Amniotic epithelial cell (primary cell): ENCODE results near the gene TSR1.
A peak's percentile ranks its signal among the peaks of the same experiment; 100 is the strongest.

Experiments
- DNase-seq: peaks from one replicate; pipeline ENCODE4 v3.0.0-alpha.2; 2010; ENCODE audit warnings: low read depth

The TSR1 gene

DNA sequence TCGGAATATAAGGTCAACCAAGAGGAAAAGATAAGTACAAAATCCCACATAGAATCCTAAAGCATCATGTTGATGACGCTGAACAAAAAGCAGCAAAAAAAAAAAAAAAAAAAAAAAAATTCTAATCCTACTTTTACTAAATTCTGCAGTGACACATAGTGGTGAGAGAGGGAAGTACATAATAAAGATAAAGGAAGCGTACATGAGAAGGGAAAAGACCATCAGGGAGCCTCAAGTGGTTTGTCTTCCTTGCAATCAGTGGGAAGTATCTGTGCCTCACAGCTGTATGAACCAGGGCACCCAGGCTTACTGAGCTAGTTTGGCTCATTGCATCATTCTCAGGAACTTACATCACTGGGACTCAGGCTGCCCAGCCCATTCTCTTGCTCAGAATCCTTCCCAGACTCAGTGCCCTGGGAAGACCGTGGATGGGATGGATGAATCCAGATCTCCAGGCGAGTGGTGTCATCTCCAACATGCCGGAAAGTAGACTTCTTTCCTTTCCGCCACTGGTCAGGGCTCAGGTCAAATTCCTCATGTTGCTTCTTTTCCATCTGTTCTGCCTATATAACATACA is 53.9 kb downstream of the TSR1 start:
- DNase-seq, result peak; percentile 95

DNA sequence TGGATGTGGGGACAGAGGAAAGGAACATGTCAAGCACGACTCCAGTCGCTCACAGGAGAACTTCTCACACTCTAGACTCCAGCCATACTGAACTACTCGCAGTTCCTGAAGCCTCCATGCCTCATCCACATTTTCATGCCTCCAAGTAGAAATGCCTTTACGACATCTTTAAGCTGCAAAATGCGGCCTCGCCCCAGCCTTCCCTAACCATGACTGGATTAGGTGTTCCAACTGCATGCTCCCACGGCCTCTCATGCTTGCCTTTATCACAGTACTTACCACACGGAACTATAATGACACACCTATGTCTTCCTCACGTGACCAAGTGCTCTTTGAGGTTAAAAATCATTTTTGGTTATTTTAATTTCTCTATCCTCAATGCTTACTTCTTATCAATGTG is 56.5 kb downstream of the TSR1 start:
- peak; percentile 74 for DNase-seq

DNA sequence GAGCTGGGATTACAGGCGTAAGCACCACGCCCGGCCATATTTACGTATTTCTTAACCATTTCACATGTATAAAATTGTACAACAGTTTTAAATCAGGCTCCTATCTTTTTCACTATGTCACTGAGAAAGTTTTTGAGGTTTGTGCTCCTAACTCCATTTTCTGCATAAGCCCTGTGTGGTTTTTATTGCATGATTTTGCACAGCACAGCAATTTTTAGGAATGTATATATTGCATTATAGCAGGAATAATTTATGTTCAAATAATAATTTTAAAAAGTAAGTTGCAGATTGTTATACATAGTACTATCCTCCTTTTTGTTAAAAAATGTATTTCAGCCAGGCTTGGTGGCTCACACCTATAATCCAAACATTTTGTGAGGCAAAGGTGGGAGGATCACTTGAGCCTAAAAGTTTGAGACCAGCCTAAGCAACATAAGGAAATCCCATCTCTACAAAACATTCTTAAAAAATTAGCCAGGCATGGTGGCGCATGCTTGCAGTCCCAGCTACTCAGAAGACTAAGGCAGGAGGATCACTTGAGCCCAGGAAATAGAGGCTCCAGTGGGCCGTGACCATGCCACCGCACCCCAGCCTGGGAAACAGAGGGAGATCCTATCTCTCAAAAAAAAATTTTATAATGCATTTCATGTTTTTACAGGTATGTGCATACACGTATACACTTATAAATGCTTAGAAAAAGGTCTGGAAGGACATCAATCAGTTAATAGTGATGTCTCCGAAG is 58.7 kb downstream of the TSR1 start:
- no peak for DNase-seq

DNA sequence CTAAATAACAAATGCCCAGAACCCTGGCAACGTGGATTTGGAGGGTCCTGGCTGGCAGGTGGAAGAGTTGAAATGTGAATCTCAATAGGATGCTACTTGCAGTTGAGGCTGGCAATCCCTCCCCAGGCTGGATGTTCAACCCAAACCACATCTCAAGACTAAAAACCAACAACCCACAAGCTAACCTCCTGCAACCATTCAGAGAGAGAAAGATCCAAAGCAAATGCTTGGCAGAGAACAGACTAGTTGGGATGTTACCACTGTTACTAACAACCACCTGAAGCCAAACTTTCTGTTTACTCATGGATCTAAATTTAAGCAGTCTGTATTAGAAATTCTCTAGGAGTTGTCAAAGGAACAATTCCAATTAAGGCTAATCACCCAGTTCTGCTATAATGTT is 60.5 kb downstream of the TSR1 start:
- DNase-seq, result no peak

DNA sequence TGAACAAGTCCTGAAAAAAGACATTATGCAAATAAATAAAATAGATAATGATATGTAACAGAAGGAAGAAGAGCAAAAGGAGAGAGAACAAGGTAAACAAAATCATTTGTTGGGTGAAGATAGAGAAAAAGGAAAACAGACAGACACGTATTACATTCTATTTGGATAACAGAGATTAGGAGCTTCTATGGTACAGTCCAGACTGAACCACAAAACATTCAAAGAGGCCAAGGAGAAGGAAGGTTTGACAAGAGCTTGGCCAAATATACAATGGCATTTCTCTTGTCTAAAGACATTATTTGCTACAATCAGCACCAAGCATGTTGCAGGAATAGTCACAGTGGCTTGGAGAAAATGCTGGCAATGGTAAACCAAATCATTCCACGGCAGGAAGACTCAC is 61.8 kb downstream of the TSR1 start:
- DNase-seq, result peak; percentile 18
